GM18505 (cell line): ENCODE data around the gene CAMSAP1.

Source experiments
- ATAC-seq: cut with Tn5 transposase; IDR thresholded peaks from one replicate; pipeline ENCODE4 v1.9.1; 2021; ENCODE audit not compliant: unreplicated experiment
- POLR2A ChIP-seq: IDR thresholded peaks from 4 replicates; pipeline ENCODE4 v1.6.1; 2011; ENCODE audit warnings: borderline replicate concordance; ENCODE audit not compliant: insufficient read depth, insufficient read length; ENCODE audit errors: extremely low read depth

The CAMSAP1 gene

DNA sequence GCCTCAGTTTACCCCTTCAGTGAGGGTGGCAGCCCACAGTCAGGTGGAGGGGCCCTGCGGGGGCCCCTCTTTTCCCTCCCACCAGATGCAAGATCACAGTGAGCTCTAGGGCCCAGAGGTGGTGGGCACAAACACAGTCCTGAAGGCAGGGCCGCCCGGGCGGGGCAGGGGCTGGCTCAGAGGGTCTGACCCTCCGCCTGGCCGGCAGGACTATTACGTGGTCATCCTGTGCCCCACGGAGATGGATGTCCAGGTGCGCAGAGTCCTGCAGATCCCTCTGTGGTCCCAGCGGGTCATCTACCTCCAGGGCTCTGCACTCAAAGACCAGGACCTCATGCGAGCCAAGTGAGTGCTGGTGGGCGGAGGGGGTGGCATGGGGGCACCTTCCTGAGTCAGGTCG lies 141.9 kb downstream of the CAMSAP1 start:
- TF ChIP-seq POLR2A: no peak
- ATAC-seq: no peak

DNA sequence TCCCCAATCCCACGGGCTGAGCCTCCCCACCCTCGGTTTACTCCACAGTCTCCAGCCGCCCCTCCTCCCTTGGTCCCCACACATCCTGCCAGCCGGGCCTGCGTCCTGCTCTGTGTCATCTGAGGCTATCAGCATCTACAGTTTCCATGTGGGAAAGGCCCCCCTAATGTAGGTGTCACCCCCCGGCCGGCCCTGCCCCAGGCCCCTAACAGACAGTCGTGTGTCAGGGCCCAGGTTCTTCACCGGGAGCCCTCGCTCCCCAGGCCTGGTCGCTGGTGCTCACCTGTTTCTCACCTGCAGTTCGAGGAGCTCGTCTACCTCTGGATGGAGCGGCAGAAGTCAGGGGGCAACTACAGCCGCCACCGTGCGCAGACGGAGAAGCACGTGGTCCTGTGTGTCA lies 142.6 kb downstream of the CAMSAP1 start:
- no peak for TF ChIP-seq POLR2A
- no peak for ATAC-seq

DNA sequence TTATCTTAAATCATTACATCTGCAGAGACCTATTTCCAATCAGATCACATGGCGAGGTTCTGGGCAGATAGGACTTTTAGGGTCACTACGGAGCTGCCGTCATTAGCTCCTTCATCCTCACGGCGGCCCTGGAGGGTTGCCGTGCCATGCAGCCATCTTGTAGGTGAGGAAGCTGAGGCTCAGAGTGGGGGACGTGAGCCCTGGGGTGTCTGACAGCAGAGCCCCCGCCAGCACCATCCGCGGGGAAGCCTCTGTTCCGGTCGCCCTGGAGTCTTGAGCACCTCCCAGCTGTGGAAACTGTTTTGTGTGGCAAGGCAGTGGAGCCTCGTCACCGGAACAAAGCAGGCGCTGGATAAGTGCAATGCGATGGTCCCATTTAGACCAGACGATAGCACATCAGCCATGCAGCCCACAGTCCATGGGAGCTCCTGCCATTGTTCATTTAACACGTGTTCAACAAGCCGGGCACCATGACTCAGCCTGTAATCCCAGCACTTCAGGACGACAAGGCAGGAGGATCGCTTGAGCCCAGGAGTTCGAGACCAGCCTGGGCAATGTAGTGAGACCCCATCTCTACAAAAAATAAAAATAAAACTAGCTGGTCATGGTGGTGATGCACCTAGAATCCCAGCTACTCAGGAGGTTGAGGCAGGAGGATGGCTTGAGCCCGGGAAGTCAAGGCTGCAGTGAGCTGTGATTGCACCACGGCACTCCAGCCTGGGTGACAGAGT lies 143.5 kb downstream of the CAMSAP1 start:
- no peak for ATAC-seq
- TF ChIP-seq POLR2A: no peak

DNA sequence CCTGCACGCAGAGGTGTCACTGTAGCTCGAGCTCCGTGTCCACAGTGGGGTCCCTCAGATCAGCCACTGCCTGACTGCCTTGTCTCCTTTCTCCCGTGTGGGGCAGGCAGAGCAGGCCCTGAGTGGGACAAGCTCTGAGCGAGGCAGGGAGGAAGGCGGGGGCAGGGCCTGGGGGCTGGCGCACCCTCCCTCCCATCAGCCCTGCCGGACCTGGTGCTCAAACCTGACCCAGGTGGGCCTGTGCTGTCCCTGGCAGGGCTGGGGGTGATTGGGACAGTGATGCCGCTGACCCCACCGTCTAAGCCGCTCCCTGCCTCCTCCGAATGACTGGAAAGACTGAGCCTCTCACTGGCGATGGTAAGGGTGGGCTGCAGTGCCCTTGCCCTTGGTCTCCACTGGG lies 144.4 kb downstream of the CAMSAP1 start:
- no peak for ATAC-seq
- TF ChIP-seq POLR2A: no peak

DNA sequence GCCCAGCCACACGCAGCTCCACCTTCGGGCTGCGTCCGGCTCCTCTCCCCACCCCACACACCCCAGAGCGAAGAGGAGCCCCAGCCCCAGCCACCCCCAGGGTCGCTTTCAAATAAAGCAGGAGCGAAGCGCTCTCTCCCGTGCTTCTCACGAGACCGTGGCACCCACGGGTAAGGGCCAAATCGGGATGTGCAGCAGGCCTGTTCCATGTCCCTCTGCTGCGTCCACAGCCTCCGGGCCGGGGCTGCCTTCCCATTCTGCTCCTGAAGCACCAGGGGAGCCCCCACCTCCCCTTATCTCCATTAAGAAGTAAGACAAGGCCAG lies 145.5 kb downstream of the CAMSAP1 start:
- TF ChIP-seq POLR2A: no peak
- ATAC-seq: no peak

- no peak for TF ChIP-seq POLR2A
- ATAC-seq: no peak
These were observed 146.0 kb downstream of the CAMSAP1 start for GRCh38 chr9:135761150-135761844.

GRCh38 chr9:135760465-135760864 lies 146.9 kb downstream of the CAMSAP1 start:
- TF ChIP-seq POLR2A: no peak
- no peak for ATAC-seq

DNA sequence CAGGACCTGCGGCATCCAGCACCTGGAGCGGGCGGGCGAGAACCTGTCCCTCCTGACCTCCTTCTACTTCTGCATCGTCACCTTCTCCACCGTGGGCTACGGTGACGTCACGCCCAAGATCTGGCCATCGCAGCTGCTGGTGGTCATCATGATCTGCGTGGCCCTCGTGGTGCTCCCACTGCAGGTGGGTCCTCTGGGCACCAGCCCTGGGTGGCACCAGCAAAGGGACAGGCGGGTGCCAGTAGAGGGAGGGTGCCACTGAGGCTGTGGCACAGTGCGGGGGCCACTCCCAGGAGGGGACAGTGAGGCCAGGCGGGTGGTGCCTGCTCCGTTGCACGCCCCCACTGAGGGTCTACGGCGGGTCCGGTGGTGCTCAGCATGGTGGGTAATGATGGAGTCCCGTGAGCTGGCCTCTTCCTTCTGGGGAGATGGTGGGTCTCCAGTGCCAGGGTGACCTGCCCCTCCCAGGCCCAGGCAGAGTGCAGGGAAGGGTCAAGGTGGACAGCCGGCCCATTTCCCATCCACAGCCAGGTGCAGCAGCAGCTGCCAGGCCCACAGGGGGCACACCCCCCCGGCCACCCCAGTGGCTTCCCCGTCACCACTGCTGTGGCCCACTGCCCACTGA lies 147.6 kb downstream of the CAMSAP1 start:
- no peak for ATAC-seq
- no peak for TF ChIP-seq POLR2A

- TF ChIP-seq POLR2A: no peak
- ATAC-seq: no peak
These were observed 148.5 kb downstream of the CAMSAP1 start for GRCh38 chr9:135758870-135759269.
